C1 segment of cervical spinal cord (tissue), 14 donors: ENCODE measurements around the gene HACE1.
A peak's percentile ranks its signal among the peaks of the same experiment; 100 is the strongest.

Source experiments
- DNase-seq, 14 donors: peaks; one replicate each; lab custom pipeline; 2025; lab: John Stamatoyannopoulos, UW

Gene HACE1

GRCh38 chr6:104689551-104690205, 170.0 kb downstream of the HACE1 start:
- no peak for DNase-seq

GRCh38 chr6:104688283-104688969, 171.3 kb downstream of the HACE1 start:
- no peak for DNase-seq

- DNase-seq, result no peak
Measured at GRCh38 chr6:104686550-104687175, 173.1 kb downstream of the HACE1 start.

GRCh38 chr6:104685871-104686549, 173.7 kb downstream of the HACE1 start:
- no peak for DNase-seq

GRCh38 chr6:104684911-104685415, 174.8 kb downstream of the HACE1 start:
- DNase-seq, result no peak

- no peak for DNase-seq
Measured at GRCh38 chr6:104683809-104684208, 175.9 kb downstream of the HACE1 start.

- peak in 2 of 14 donors; percentile 19 to 23 for DNase-seq
Measured at GRCh38 chr6:104682722-104683643, 176.7 kb downstream of the HACE1 start.

GRCh38 chr6:104680539-104680938, 179.2 kb downstream of the HACE1 start:
- DNase-seq, result no peak

GRCh38 chr6:104679971-104680370, 179.7 kb downstream of the HACE1 start:
- DNase-seq, result no peak
